Measurements from ENCODE around the gene ALDH1L1. TPM values are rescaled to one million over a fixed set of nuclear protein-coding genes. Genes with fewer than 3 reads are reported as not detected.

The ALDH1L1 gene
- total and polyA plus RNA-seq, 2 experiments from 2014 or later, result 1.0 to 1.3 TPM

GRCh38 chr3:126100634-126101301 lies 79.6 kb downstream of the ALDH1L1 start:
- peaks cover 29% of the 10 kb centered on the region for H3K9me3 Mint-ChIP-seq
- Histone ChIP-seq H3K27me3 (ENCODE audit: insufficient read depth) (no peaks in the 10 kb centered on the region), H4K20me1 (replicated peaks; ENCODE audit: insufficient read depth) (no peaks in the 10 kb centered on the region), H3K36me3 (ENCODE audit: insufficient read depth) (no peaks in the 10 kb centered on the region; the same call in 1 of the 2 replicates), H3K9me2 (ENCODE audit: insufficient read depth) (no peaks in the 10 kb centered on the region), H3K27ac (ENCODE audit: low read depth) (no peak overlapping the region), H2AFZ (no peak overlapping the region), H3K4me3 (no peak overlapping the region), H3K79me2 (replicated peaks; ENCODE audit: insufficient read depth) (no peaks in the 10 kb centered on the region), H3F3A (replicated peaks; ENCODE audit: low read depth) (no peaks in the 10 kb centered on the region), H3K4me2 (no peak overlapping the region), H3K4me1 (ENCODE audit: insufficient read depth) (no peaks in the 10 kb centered on the region)
- TF ChIP-seq EZH2phosphoT487 (IDR thresholded peaks at IDR 0.05; ENCODE audit: unreplicated experiment) (no peak), ZNF114 (CRISPR knock-in tag; IDR thresholded peaks at IDR 0.05) (no peak), EZH2 (IDR thresholded peaks at IDR 0.05; ENCODE audit: low read depth, unreplicated experiment) (no peak), ZNF331 (CRISPR knock-in tag; IDR thresholded peaks at IDR 0.05; ENCODE audit: low read depth) (no peak), ZNF462 (CRISPR knock-in tag; IDR thresholded peaks at IDR 0.05) (no peak), JUNB (IDR thresholded peaks at IDR 0.05; ENCODE audit: unreplicated experiment) (no peak), CREB1 (CRISPR knock-in tag; IDR thresholded peaks at IDR 0.05; ENCODE audit: low read depth) (no peak), STAT1 (IDR thresholded peaks at IDR 0.05; ENCODE audit: unreplicated experiment) (no peak), POLR2AphosphoS5 (IDR thresholded peaks at IDR 0.05; ENCODE audit: low read depth) (no peak), REST (IDR thresholded peaks at IDR 0.05; ENCODE audit: unreplicated experiment) (no peak), NANOG (IDR thresholded peaks at IDR 0.05; ENCODE audit: borderline replicate concordance) (no peak)
- TF ChIP-seq, protein P1, sequence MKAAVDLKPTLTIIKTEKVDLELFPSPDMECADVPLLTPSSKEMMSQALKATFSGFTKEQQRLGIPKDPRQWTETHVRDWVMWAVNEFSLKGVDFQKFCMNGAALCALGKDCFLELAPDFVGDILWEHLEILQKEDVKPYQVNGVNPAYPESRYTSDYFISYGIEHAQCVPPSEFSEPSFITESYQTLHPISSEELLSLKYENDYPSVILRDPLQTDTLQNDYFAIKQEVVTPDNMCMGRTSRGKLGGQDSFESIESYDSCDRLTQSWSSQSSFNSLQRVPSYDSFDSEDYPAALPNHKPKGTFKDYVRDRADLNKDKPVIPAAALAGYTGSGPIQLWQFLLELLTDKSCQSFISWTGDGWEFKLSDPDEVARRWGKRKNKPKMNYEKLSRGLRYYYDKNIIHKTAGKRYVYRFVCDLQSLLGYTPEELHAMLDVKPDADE (IDR thresholded peaks at IDR 0.05), result no peak
- TF ChIP-seq, protein P2, sequence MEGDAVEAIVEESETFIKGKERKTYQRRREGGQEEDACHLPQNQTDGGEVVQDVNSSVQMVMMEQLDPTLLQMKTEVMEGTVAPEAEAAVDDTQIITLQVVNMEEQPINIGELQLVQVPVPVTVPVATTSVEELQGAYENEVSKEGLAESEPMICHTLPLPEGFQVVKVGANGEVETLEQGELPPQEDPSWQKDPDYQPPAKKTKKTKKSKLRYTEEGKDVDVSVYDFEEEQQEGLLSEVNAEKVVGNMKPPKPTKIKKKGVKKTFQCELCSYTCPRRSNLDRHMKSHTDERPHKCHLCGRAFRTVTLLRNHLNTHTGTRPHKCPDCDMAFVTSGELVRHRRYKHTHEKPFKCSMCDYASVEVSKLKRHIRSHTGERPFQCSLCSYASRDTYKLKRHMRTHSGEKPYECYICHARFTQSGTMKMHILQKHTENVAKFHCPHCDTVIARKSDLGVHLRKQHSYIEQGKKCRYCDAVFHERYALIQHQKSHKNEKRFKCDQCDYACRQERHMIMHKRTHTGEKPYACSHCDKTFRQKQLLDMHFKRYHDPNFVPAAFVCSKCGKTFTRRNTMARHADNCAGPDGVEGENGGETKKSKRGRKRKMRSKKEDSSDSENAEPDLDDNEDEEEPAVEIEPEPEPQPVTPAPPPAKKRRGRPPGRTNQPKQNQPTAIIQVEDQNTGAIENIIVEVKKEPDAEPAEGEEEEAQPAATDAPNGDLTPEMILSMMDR (conservative IDR thresholded peaks at IDR 0.05; ENCODE audit: low read depth in 2 of 2), result no peak
- ATAC-seq, result no peak
- no peaks in the 10 kb centered on the region; the same call in 2 of the 3 replicates for H3K4me1 Mint-ChIP-seq
- H3K27me3 Mint-ChIP-seq (ENCODE audit: insufficient read depth, low read depth, poor library complexity), result no peaks in the 10 kb centered on the region
- H3K27ac Mint-ChIP-seq, result no peak overlapping the region
- H3K36me3 Mint-ChIP-seq (ENCODE audit: low read depth), result peaks cover 16% of the 10 kb centered on the region
- DNase-seq (ENCODE audit: low spot score), result no peak
- no peak overlapping the region for H3K4me3 Mint-ChIP-seq
